B cell (primary cell): ENCODE data around the gene CRY2. TPM values are rescaled to one million over a fixed set of nuclear protein-coding genes. Genes with fewer than 3 reads are reported as not detected.

Experiments used
- ATAC-seq: fragments of 200-7000 bp; cut with Tn5 transposase; one replicate; pipeline ENCODE4 v1.10.0; 2021; ENCODE audit warnings: low read depth, mild to moderate bottlenecking, moderate number of reproducible peaks, moderate library complexity
- CTCF ChIA-PET: fragments of 350-600 bp; sonication (Branson Sonifier 250); formaldehyde crosslinking; loops from one replicate; lab custom pipeline; 2021; ENCODE audit warnings: antibody characterized with exemption, inconsistent platforms; lab: Charles Lee
- POLR2A ChIA-PET: fragments of 350-600 bp; sonication (Branson Sonifier 250); formaldehyde crosslinking; loops from one replicate; lab custom pipeline; 2021; ENCODE audit warnings: antibody characterized with exemption; lab: Charles Lee
- DNase-seq: peaks from one replicate; pipeline ENCODE4 v3.0.0; 2013
- H2AFZ ChIP-seq: 2 replicates; pipeline ENCODE4 v1.6.1; 2012; ENCODE audit warnings: mild to moderate bottlenecking, low read depth, low read length; ENCODE audit not compliant: insufficient read depth, poor library complexity, severe bottlenecking
- H3K27ac ChIP-seq, 2 donors: 1 replicate in 1 of 2; 2 replicates in 1 of 2; pipeline ENCODE4 v1.5.1; 2012 to 2013; ENCODE audit warnings: low read length in 2 of 2, mild to moderate bottlenecking in 2 of 2, moderate library complexity in 1 of 2
- H3K27me3 ChIP-seq, 4 experiments: fragments of 200-600 bp in 1 of 4; sonication (generic) in 1 of 4; replicated peaks in 1 of 4; 1 replicate in 2 of 4; 2 replicates in 2 of 4; pipeline versions ENCODE4 v1.6.1 to v1.7.0; 2013 to 2016; ENCODE audit warnings: low read length in 3 of 4, mild to moderate bottlenecking in 2 of 4, mixed read lengths in 1 of 4, moderate library complexity in 1 of 4; ENCODE audit not compliant: insufficient read depth in 4 of 4, control insufficient read depth in 3 of 4; ENCODE audit errors: control extremely low read depth in 1 of 4
- H3K36me3 ChIP-seq, 2 experiments: replicated peaks in 1 of 2; 1 replicate in 1 of 2; 2 replicates in 1 of 2; pipeline versions ENCODE4 v1.6.1 to v1.7.1; 2013; ENCODE audit warnings: low read length in 1 of 2; ENCODE audit not compliant: insufficient read depth in 2 of 2, control insufficient read depth in 1 of 2; ENCODE audit errors: control extremely low read depth in 1 of 2, extremely low read depth in 1 of 2
- H3K4me1 ChIP-seq, 2 donors: fragments of 200-600 bp in 1 of 2; sonication (generic) in 1 of 2; 1 replicate in 1 of 2; 2 replicates in 1 of 2; pipeline versions ENCODE4 v1.5.1 to v1.6.1; 2013 to 2017; ENCODE audit warnings: low read length in 2 of 2; ENCODE audit not compliant: control insufficient read depth in 2 of 2, insufficient read depth in 2 of 2
- H3K4me2 ChIP-seq: replicated peaks from 2 replicates; pipeline ENCODE3; 2012; ENCODE audit warnings: mild to moderate bottlenecking, low read depth, low read length; ENCODE audit not compliant: poor library complexity, severe bottlenecking
- H3K4me3 ChIP-seq, 5 experiments: fragments of 200-600 bp in 1 of 5; sonication (generic) in 1 of 5; 1 replicate in 3 of 5; 2 replicates in 2 of 5; pipeline versions ENCODE4 v1.5.1 to v1.7.0; 2011 to 2016; ENCODE audit warnings: low read length in 4 of 5, mild to moderate bottlenecking in 4 of 5, low read depth in 2 of 5, control low read depth in 1 of 5, moderate library complexity in 1 of 5; ENCODE audit not compliant: insufficient read depth in 1 of 5; ENCODE audit errors: control extremely low read depth in 1 of 5, extremely low read depth in 1 of 5
- H3K79me2 ChIP-seq: fragments of 200-600 bp; sonication (generic); one replicate; pipeline ENCODE4 v1.6.0; 2016; ENCODE audit warnings: low read length; ENCODE audit not compliant: control insufficient read depth, insufficient read depth
- H3K9ac ChIP-seq: fragments of 200-600 bp; sonication (generic); 2 replicates; pipeline ENCODE4 v1.6.1; 2017; ENCODE audit warnings: mild to moderate bottlenecking, low read length, moderate library complexity
- H3K9me3 ChIP-seq, 3 donors: one replicate each; pipeline versions ENCODE4 v1.6.1 to v1.7.1; 2013; ENCODE audit warnings: low read length in 2 of 3; ENCODE audit not compliant: control insufficient read depth in 2 of 3, insufficient read depth in 1 of 3; ENCODE audit errors: control extremely low read depth in 1 of 3
- H4K20me1 ChIP-seq: 2 replicates; pipeline ENCODE4 v1.6.0; 2012; ENCODE audit warnings: mild to moderate bottlenecking, low read length; ENCODE audit not compliant: insufficient read depth, control insufficient read depth, poor library complexity, severe bottlenecking
- H3K27ac Mint-ChIP-seq: one replicate; pipeline ENCODE4 v1.8.0; 2021; ENCODE audit warnings: mixed read lengths
- H3K27me3 Mint-ChIP-seq: one replicate; pipeline ENCODE4 v1.8.0; 2021; ENCODE audit warnings: mixed read lengths
- H3K4me1 Mint-ChIP-seq: one replicate; pipeline ENCODE4 v1.8.0; 2021; ENCODE audit warnings: mixed read lengths
- H3K4me3 Mint-ChIP-seq: one replicate; pipeline ENCODE4 v1.8.0; 2021; ENCODE audit warnings: mixed read lengths
- H3K9me3 Mint-ChIP-seq: one replicate; pipeline ENCODE4 v1.8.0; 2022; ENCODE audit warnings: mixed read lengths; ENCODE audit not compliant: insufficient read depth
- EZH2 ChIP-seq: IDR thresholded peaks from 2 replicates; pipeline ENCODE4 v1.6.1; 2012; ENCODE audit warnings: borderline replicate concordance, low read depth, mild to moderate bottlenecking, moderate library complexity, low read length; ENCODE audit not compliant: insufficient read depth, poor library complexity, severe bottlenecking
- WGBS: methylation state at CpG from one replicate; pipeline ENCODE4 v1.1.5; 2013; ENCODE audit warnings: missing lambda C conversion rate; ENCODE audit not compliant: insufficient coverage; 5-methylcytosine and 5-hydroxymethylcytosine counted together
- intact Hi-C: fragments of 100-400 bp; cut with micrococcal nuclease; formaldehyde crosslinking; loops from one replicate; pipeline ENCODE4 v1.10.0; 2022
- polyA plus RNA-seq: library from polyadenylated mRNA; depleted of rRNA; stranded (reverse); fragments of >200 nt; gene quantifications from 2 replicates; pipeline ENCODE4 v1.2.3, GENCODE V29; 2012
- total RNA-seq, 2 donors: library from RNA; stranded (reverse); fragments of 120-200 nt in 1 of 2; gene quantifications; 1 replicate in 1 of 2; 2 replicates in 1 of 2; pipeline versions ENCODE4 v1.2.3 to v1.2.4, GENCODE V29; 2013 to 2022
- TF ChIP-seq, protein P1 (sequence below): fragments of 200-600 bp; IDR thresholded peaks from one replicate; pipeline ENCODE4 v1.8.0; 2022; ENCODE audit warnings: antibody characterized with exemption, mild to moderate bottlenecking

Gene CRY2
- total and polyA plus RNA-seq, 2 donors (not counting 1 experiment from before 2014, with no cell fraction given), result 20.4 to 65.1 TPM

DNA sequence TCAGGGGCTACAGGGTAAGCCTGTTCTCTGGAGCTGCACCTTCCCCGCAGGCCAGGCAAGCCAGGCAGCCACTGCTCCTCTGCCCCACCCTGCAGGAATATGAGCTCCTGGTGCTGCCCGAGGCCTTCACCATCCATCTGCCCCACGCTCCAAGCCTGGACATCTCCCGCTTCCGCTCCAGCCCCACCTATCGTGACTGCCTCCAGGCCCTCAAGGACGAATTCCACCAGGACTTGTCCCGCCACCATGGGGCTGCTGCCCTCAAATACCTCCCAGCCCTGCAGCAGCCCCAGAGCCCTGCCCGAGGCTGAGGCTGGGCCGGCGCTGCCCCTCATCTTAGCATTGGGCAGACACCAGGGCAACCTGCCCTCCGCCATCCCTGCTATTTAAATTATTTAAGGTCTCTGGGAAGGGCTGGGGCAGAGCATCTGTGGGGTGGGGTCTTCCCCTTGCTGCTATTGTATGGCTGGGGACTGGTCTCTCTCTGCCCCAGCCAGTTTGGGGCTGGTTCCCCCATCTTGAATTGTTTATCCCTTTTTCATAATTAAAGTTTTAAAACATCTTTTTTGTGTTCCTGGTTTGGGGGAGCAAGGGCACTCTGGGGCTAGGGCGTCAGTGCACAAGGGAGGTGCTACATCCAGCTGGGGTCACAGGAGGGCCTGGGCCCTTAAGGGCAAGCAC is 81.4 kb downstream of the CRY2 start:
- Mint-ChIP-seq H3K9me3 (no peaks in the 10 kb centered on the region), H3K27me3 (no peaks in the 10 kb centered on the region), H3K4me3 (peak overlapping the region; percentile 59), H3K27ac (peak overlapping the region; percentile 90), H3K4me1 (peaks cover 91% of the 10 kb centered on the region)
- peaks cover 0 to 43% of the 10 kb centered on the region in 2 experiments for H3K36me3 ChIP-seq
- DNase-seq, result peak; percentile 10
- no peak overlapping the region for H3K9ac ChIP-seq
- peak overlapping the region in 3 of 5 experiments; percentile 23 to 95 (median 90) for H3K4me3 ChIP-seq
- peak overlapping the region; percentile 91 for H3K4me2 ChIP-seq
- peaks cover 96% of the 10 kb centered on the region for H3K79me2 ChIP-seq
- H2AFZ ChIP-seq, result no peak overlapping the region
- WGBS, result over 99% methylated on average over 11 of the region's 13 CpGs
- POLR2A ChIA-PET, result interaction anchor here (0.6 to 10.9 kb wide), 5 partner anchors 8 to 1471 kb away, joined by 3 to 162 read pairs (median 3); partner anchors contain the start of genes CRY2, LARGE2 and PEX16
- no peak for ATAC-seq
- TF ChIP-seq, protein P1, sequence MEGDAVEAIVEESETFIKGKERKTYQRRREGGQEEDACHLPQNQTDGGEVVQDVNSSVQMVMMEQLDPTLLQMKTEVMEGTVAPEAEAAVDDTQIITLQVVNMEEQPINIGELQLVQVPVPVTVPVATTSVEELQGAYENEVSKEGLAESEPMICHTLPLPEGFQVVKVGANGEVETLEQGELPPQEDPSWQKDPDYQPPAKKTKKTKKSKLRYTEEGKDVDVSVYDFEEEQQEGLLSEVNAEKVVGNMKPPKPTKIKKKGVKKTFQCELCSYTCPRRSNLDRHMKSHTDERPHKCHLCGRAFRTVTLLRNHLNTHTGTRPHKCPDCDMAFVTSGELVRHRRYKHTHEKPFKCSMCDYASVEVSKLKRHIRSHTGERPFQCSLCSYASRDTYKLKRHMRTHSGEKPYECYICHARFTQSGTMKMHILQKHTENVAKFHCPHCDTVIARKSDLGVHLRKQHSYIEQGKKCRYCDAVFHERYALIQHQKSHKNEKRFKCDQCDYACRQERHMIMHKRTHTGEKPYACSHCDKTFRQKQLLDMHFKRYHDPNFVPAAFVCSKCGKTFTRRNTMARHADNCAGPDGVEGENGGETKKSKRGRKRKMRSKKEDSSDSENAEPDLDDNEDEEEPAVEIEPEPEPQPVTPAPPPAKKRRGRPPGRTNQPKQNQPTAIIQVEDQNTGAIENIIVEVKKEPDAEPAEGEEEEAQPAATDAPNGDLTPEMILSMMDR, result no peak
- no peak for TF ChIP-seq EZH2
- CTCF ChIA-PET, result interaction anchor here (1.1 to 11.4 kb wide), 4 partner anchors 8 to 78 kb away, joined by 3 to 98 read pairs (median 7); partner anchors contain the start of genes LARGE2 and PEX16
- peak overlapping the region; percentile 92 to 93 for H3K27ac ChIP-seq
- H3K9me3 ChIP-seq, result no peaks in the 10 kb centered on the region
- H4K20me1 ChIP-seq, result peaks cover 37% of the 10 kb centered on the region
- H3K27me3 ChIP-seq, result no peaks in the 10 kb centered on the region
- intact Hi-C loops, result no loop called here
- peaks cover 61 to 83% of the 10 kb centered on the region in 2 donors for H3K4me1 ChIP-seq
